Stomach (tissue), 4 donors: Measurements from ENCODE around the gene HHIP.

ENCODE experiments used
- CTCF ChIP-seq, 7 experiments: fragments of 450-650 bp in 4 of 7; fragments of 200-600 bp in 3 of 7; sonication (generic) in 3 of 7; IDR thresholded peaks; one replicate each; pipeline ENCODE4 v1.5.1; 2016 to 2019; ENCODE audit warnings: antibody characterized with exemption in 7 of 7, control low read depth in 2 of 7, mild to moderate bottlenecking in 1 of 7
- EP300 ChIP-seq: sonication (generic); formaldehyde crosslinking; IDR thresholded peaks from one replicate; pipeline ENCODE4 v1.6.1; 2017; ENCODE audit warnings: antibody characterized with exemption
- POLR2A ChIP-seq, 4 donors: fragments of 450-650 bp; IDR thresholded peaks; one replicate each; pipeline ENCODE4 v1.6.1; 2016; ENCODE audit warnings: antibody characterized with exemption in 4 of 4, control low read depth in 2 of 4, mild to moderate bottlenecking in 1 of 4, moderate library complexity in 1 of 4
- POLR2AphosphoS5 ChIP-seq, 3 donors: sonication (generic); formaldehyde crosslinking; IDR thresholded peaks; one replicate each; pipeline ENCODE4 v1.6.1; 2016; ENCODE audit warnings: antibody characterized with exemption in 3 of 3

GRCh38 chr4:144681806-144682205 is 35.9 kb downstream of the HHIP start:
- TF ChIP-seq CTCF (IDR thresholded peaks at IDR 0.05) (no peak), EP300 (no peak), POLR2AphosphoS5 (IDR thresholded peaks at IDR 0.05) (no peak), POLR2A (IDR thresholded peaks at IDR 0.05) (no peak)
